H9 (cell line): Measurements from ENCODE around the gene DISC1. TPM values are rescaled to one million over a fixed set of nuclear protein-coding genes. Genes with fewer than 3 reads are reported as not detected.

Experiments used
- DNase-seq: peaks from one replicate; pipeline ENCODE4 v3.0.0-alpha.2; 2017
- H2AFZ ChIP-seq: one replicate; pipeline ENCODE4 v1.6.1; 2013; ENCODE audit warnings: mild to moderate bottlenecking, low read length, control low read depth, moderate library complexity
- H2AK5ac ChIP-seq: 2 replicates; pipeline ENCODE4 v1.6.1; 2013; ENCODE audit warnings: low read length, control low read depth, mixed read lengths; ENCODE audit not compliant: insufficient read length
- H2BK120ac ChIP-seq: one replicate; pipeline ENCODE4 v1.6.1; 2013; ENCODE audit warnings: low read depth, mild to moderate bottlenecking, low read length, control low read depth, inconsistent platforms; ENCODE audit not compliant: poor library complexity, severe bottlenecking
- H2BK12ac ChIP-seq: 2 replicates; pipeline ENCODE4 v1.6.1; 2013; ENCODE audit warnings: low read length, control low read depth, mixed read lengths, low read depth; ENCODE audit not compliant: insufficient read length
- H2BK15ac ChIP-seq: 2 replicates; pipeline ENCODE4 v1.6.1; 2013; ENCODE audit warnings: low read depth, low read length, control low read depth
- H2BK20ac ChIP-seq: one replicate; pipeline ENCODE4 v1.6.1; 2013; ENCODE audit warnings: low read depth, mild to moderate bottlenecking, low read length, control low read depth, inconsistent platforms; ENCODE audit not compliant: poor library complexity, severe bottlenecking
- H2BK5ac ChIP-seq: 2 replicates; pipeline ENCODE4 v1.6.1; 2013; ENCODE audit warnings: low read length, control low read depth, mixed read lengths; ENCODE audit not compliant: insufficient read length
- H3K14ac ChIP-seq: 2 replicates; pipeline ENCODE4 v1.6.1; 2013; ENCODE audit warnings: low read length, control low read depth; ENCODE audit not compliant: insufficient read depth
- H3K18ac ChIP-seq: 2 replicates; pipeline ENCODE4 v1.6.1; 2013; ENCODE audit warnings: low read depth, mild to moderate bottlenecking, mixed read lengths, low read length, control low read depth; ENCODE audit not compliant: insufficient read length
- H3K23ac ChIP-seq: 2 replicates; pipeline ENCODE4 v1.6.1; 2013; ENCODE audit warnings: low read length, control low read depth, mixed read lengths, low read depth; ENCODE audit not compliant: insufficient read length
- H3K23me2 ChIP-seq: 2 replicates; pipeline ENCODE4 v1.6.1; 2013; ENCODE audit warnings: low read depth, mild to moderate bottlenecking, mixed read lengths, low read length, control low read depth; ENCODE audit not compliant: insufficient read length, poor library complexity, severe bottlenecking
- H3K27ac ChIP-seq: 2 replicates; pipeline ENCODE4 v1.5.1; 2013; ENCODE audit warnings: low read length, control low read depth, mixed read lengths, low read depth; ENCODE audit not compliant: insufficient read length
- H3K27me3 ChIP-seq: 2 replicates; pipeline ENCODE4 v1.6.1; 2013; ENCODE audit warnings: low read length, control low read depth, inconsistent platforms; ENCODE audit not compliant: insufficient read depth
- H3K4ac ChIP-seq: 2 replicates; pipeline ENCODE4 v1.6.1; 2013; ENCODE audit warnings: low read depth, mild to moderate bottlenecking, control low read depth, inconsistent platforms, low read length, moderate library complexity
- H3K4me1 ChIP-seq: 2 replicates; pipeline ENCODE4 v1.6.1; 2013; ENCODE audit warnings: low read length, control low read depth, inconsistent platforms; ENCODE audit not compliant: insufficient read depth
- H3K4me2 ChIP-seq: 2 replicates; pipeline ENCODE4 v1.6.1; 2013; ENCODE audit warnings: low read length, control low read depth, mixed read lengths; ENCODE audit not compliant: insufficient read length, insufficient read depth
- H3K56ac ChIP-seq: 2 replicates; pipeline ENCODE4 v1.6.1; 2013; ENCODE audit warnings: low read depth, mild to moderate bottlenecking, mixed read lengths, low read length, control low read depth; ENCODE audit not compliant: insufficient read length
- H3K79me1 ChIP-seq: 2 replicates; pipeline ENCODE4 v1.6.1; 2013; ENCODE audit warnings: low read depth, mild to moderate bottlenecking, moderate library complexity, low read length, control low read depth, inconsistent platforms; ENCODE audit not compliant: insufficient read depth, poor library complexity, severe bottlenecking
- H3K79me2 ChIP-seq: 2 replicates; pipeline ENCODE4 v1.6.1; 2013; ENCODE audit warnings: low read length, control low read depth, inconsistent platforms; ENCODE audit not compliant: insufficient read depth
- H3K9ac ChIP-seq: 2 replicates; pipeline ENCODE4 v1.6.1; 2013; ENCODE audit warnings: low read length, control low read depth, mixed read lengths; ENCODE audit not compliant: insufficient read length; ENCODE audit errors: extremely low read depth
- H3K9me3 ChIP-seq: one replicate; pipeline ENCODE4 v1.6.1; 2013; ENCODE audit warnings: low read depth, low read length, inconsistent platforms; ENCODE audit not compliant: control insufficient read depth
- H3T11ph ChIP-seq: one replicate; pipeline ENCODE4 v1.6.1; 2013; ENCODE audit warnings: mild to moderate bottlenecking, low read length, control low read depth, inconsistent platforms
- H4K20me1 ChIP-seq: one replicate; pipeline ENCODE4 v1.6.1; 2013; ENCODE audit not compliant: control insufficient read depth, insufficient read length, insufficient read depth
- H4K5ac ChIP-seq: 2 replicates; pipeline ENCODE4 v1.6.1; 2013; ENCODE audit warnings: low read depth, mild to moderate bottlenecking, mixed read lengths, low read length, control low read depth; ENCODE audit not compliant: insufficient read length
- H4K8ac ChIP-seq: replicated peaks from 2 replicates; pipeline ENCODE4 v1.6.1; 2013; ENCODE audit warnings: low read length, control low read depth, mixed read lengths, low read depth; ENCODE audit not compliant: insufficient read length
- H4K91ac ChIP-seq: 2 replicates; pipeline ENCODE4 v1.6.1; 2013; ENCODE audit warnings: low read depth, mild to moderate bottlenecking, moderate library complexity, mixed read lengths, low read length, control low read depth; ENCODE audit not compliant: insufficient read length
- H3K27ac Mint-ChIP-seq, 3 experiments: 2 replicates in 2 of 3; 3 replicates in 1 of 3; pipeline ENCODE4 v1.8.0; 2020 to 2021; ENCODE audit warnings: mixed read lengths in 3 of 3, mild to moderate bottlenecking in 1 of 3, moderate library complexity in 1 of 3
- H3K27me3 Mint-ChIP-seq: 2 replicates; pipeline ENCODE4 v1.8.0; 2021; ENCODE audit warnings: low read depth, mild to moderate bottlenecking, moderate library complexity, mixed read lengths
- H3K36me3 Mint-ChIP-seq, 3 experiments: 2 replicates in 2 of 3; 3 replicates in 1 of 3; pipeline ENCODE4 v1.8.0; 2020 to 2021; ENCODE audit warnings: low read depth in 3 of 3, mixed read lengths in 3 of 3; ENCODE audit not compliant: insufficient read depth in 1 of 3
- H3K4me1 Mint-ChIP-seq, 2 experiments: 2 replicates each; pipeline ENCODE4 v1.8.0; 2020; ENCODE audit warnings: mixed read lengths in 2 of 2
- H3K4me3 Mint-ChIP-seq, 2 experiments: 2 replicates in 1 of 2; 3 replicates in 1 of 2; pipeline ENCODE4 v1.8.0; 2020 to 2021; ENCODE audit warnings: mild to moderate bottlenecking in 2 of 2, mixed read lengths in 2 of 2, moderate library complexity in 1 of 2
- H3K9me3 Mint-ChIP-seq, 2 experiments: 2 replicates in 1 of 2; 3 replicates in 1 of 2; pipeline ENCODE4 v1.8.0; 2020; ENCODE audit warnings: mild to moderate bottlenecking in 2 of 2, mixed read lengths in 2 of 2, moderate library complexity in 1 of 2
- CTCF ChIP-seq: fragments of 200-600 bp; sonication (generic); conservative IDR thresholded peaks from 3 replicates; pipeline ENCODE4 v1.8.0; 2021; ENCODE audit warnings: antibody characterized with exemption, mild to moderate bottlenecking
- WGBS: extraction: QIAGEN DNeasy Blood & Tissue Kit; methylation state at CpG from one replicate; pipeline ENCODE4 v1.1.7; 2013; ENCODE audit warnings: missing lambda C conversion rate, low lambda C conversion rate, mixed read lengths; ENCODE audit not compliant: insufficient read length; ENCODE audit errors: extremely low coverage; 5-methylcytosine and 5-hydroxymethylcytosine counted together
- total RNA-seq: library from RNA; stranded (reverse); gene quantifications from 2 replicates; pipeline ENCODE4 v1.2.1, GENCODE V29; 2021

DISC1 gene
- total RNA-seq, 1 experiment from 2014 or later, result 2.5 TPM

- Histone ChIP-seq H2BK5ac (no peak overlapping the region), H2AFZ (no peak overlapping the region), H3K18ac (no peak overlapping the region), H3K14ac (no peak overlapping the region), H3K4ac (no peak overlapping the region), H2BK120ac (no peak overlapping the region), H3K9ac (no peak overlapping the region), H3K79me1 (no peaks in the 10 kb centered on the region), H4K20me1 (no peaks in the 10 kb centered on the region), H3K27ac (no peak overlapping the region), H3K23ac (no peak overlapping the region), H2BK15ac (no peak overlapping the region), H4K8ac (no peak overlapping the region), H3K4me2 (no peak overlapping the region), H3K79me2 (no peaks in the 10 kb centered on the region), H3K4me1 (no peaks in the 10 kb centered on the region; the same call in 1 of the 2 replicates), H2BK20ac (no peak overlapping the region), H3K27me3 (no peaks in the 10 kb centered on the region), H4K5ac (no peak overlapping the region), H3K9me3 (no peaks in the 10 kb centered on the region), H2BK12ac (no peak overlapping the region), H3T11ph (no peak overlapping the region), H2AK5ac (no peak overlapping the region), H3K23me2 (no peaks in the 10 kb centered on the region), H4K91ac (no peak overlapping the region), H3K56ac (no peak overlapping the region)
- no peak for DNase-seq
- WGBS, result no CpG with 5 or more reads among the region's 8 CpGs
- TF ChIP-seq CTCF, result no peak
- no peak overlapping the region; a peak in 1 of 7 replicates for H3K27ac Mint-ChIP-seq
- peaks cover 16 to 19% of the 10 kb centered on the region in 2 experiments for H3K4me1 Mint-ChIP-seq
- peaks cover 4 to 8% of the 10 kb centered on the region in 2 experiments; a peak in 4 of 5 replicates for H3K9me3 Mint-ChIP-seq
- H3K36me3 Mint-ChIP-seq, result peaks cover 0 to 11% (median 4%) of the 10 kb centered on the region in 3 experiments; a peak in 3 of 7 replicates
- peaks cover 24% of the 10 kb centered on the region for H3K27me3 Mint-ChIP-seq
- no peak overlapping the region for H3K4me3 Mint-ChIP-seq
Observed at GRCh38 chr1:231929311-231929710, 302.7 kb downstream of the DISC1 start.
